Testis (tissue), 3 donors: Measurements from ENCODE around the gene UMPS. TPM values are rescaled to one million over a fixed set of nuclear protein-coding genes. Genes with fewer than 3 reads are reported as not detected.
"Not testable (repeated sequence)": the region's sequence is repeated elsewhere in the genome, so short reads cannot be mapped to it uniquely, and the experiment has no call there.

Experiments used
- DNase-seq: peaks from one replicate; pipeline ENCODE4 v3.0.0-alpha.2; 2019
- H3K27ac ChIP-seq, 2 donors: fragments of 200-600 bp; sonication (generic); one replicate each; pipeline ENCODE4 v1.5.1; 2019
- H3K27me3 ChIP-seq: fragments of 200-600 bp; sonication (generic); one replicate; pipeline ENCODE4 v1.5.1; 2019
- H3K36me3 ChIP-seq: fragments of 200-600 bp; sonication (generic); one replicate; pipeline ENCODE4 v1.5.1; 2017; ENCODE audit warnings: low read depth; ENCODE audit errors: missing control alignments
- H3K4me1 ChIP-seq: fragments of 200-600 bp; sonication (generic); one replicate; pipeline ENCODE4 v1.5.1; 2019
- H3K4me3 ChIP-seq, 2 donors: fragments of 200-600 bp; sonication (generic); one replicate each; pipeline ENCODE4 v1.5.1; 2017 to 2019
- H3K9me3 ChIP-seq: fragments of 200-600 bp; sonication (generic); one replicate; pipeline ENCODE4 v1.5.1; 2017
- CTCF ChIP-seq, 3 experiments: fragments of 450-650 bp in 2 of 3; fragments of 200-600 bp in 1 of 3; sonication (generic) in 1 of 3; IDR thresholded peaks; one replicate each; pipeline ENCODE4 v1.5.1; 2016 to 2019; ENCODE audit warnings: antibody characterized with exemption in 3 of 3, mild to moderate bottlenecking in 2 of 3, moderate library complexity in 1 of 3
- POLR2A ChIP-seq: fragments of 450-650 bp; IDR thresholded peaks from one replicate; pipeline ENCODE4 v1.6.1; 2017; ENCODE audit warnings: antibody characterized with exemption, mild to moderate bottlenecking, moderate library complexity
- WGBS, 2 donors: methylation state at CpG; one replicate each; pipeline ENCODE4 v1.1.5; 2018; 5-methylcytosine and 5-hydroxymethylcytosine counted together
- intact Hi-C: fragments of 100-400 bp; cut with DNase I; formaldehyde crosslinking; loops from one replicate; pipeline ENCODE4 v1.15.1; 2023; ENCODE audit warnings: low total_unique reads
- polyA plus RNA-seq: library from polyadenylated mRNA; stranded (reverse); fragments of 350-450 nt; fragmentation: Illumina TruSeq; extraction: RNeasy Lipid Tissue Mini Kit (QIAGEN cat#74804); gene quantifications from one replicate; pipeline ENCODE4 v1.2.3, GENCODE V29; 2014; ENCODE audit warnings: low read depth, low replicate concordance; ENCODE audit not compliant: insufficient read depth
- total RNA-seq, 2 donors: library from RNA; depleted of rRNA; stranded (reverse); fragments of >200 nt; gene quantifications; one replicate each; pipeline ENCODE4 v1.2.3, GENCODE V29; 2016

Gene UMPS
- total and polyA plus RNA-seq, 3 donors from 2014 or later = 20.0 to 26.8 (median 24.6) TPM

DNA sequence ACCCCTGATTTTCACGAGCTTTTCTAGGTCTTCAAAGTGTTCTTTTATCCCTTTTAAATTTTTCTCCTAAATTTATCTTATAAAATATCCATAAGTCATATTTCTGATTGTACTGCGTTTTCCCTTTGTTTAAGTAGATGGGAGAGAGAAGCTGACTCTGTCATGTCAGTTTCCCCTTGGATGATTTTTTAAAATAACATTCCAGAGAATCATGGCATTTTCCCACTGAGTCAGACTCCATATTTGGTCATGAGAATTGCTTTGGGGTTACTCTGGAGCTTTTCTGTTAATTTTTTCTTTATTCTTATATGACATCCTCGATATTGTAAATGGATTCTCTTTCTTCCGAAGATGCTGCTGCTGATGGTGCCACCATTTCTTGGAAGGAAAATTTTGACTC is 28.6 kb upstream of the UMPS start:
- WGBS, 2 donors = 82 to 86% methylated on average over 4 of the region's 4 CpGs
- Histone ChIP-seq H3K9me3 (no peaks in the 10 kb centered on the region), H3K36me3 (no peaks in the 10 kb centered on the region), H3K4me1 (peaks cover 14% of the 10 kb centered on the region), H3K27ac (no peak overlapping the region), H3K27me3 (no peaks in the 10 kb centered on the region), H3K4me3 (no peak overlapping the region)
- DNase-seq = no peak
- intact Hi-C loops = no loop called here
- TF ChIP-seq CTCF (IDR thresholded peaks at IDR 0.05) = no peak
- no peak for TF ChIP-seq POLR2A

DNA sequence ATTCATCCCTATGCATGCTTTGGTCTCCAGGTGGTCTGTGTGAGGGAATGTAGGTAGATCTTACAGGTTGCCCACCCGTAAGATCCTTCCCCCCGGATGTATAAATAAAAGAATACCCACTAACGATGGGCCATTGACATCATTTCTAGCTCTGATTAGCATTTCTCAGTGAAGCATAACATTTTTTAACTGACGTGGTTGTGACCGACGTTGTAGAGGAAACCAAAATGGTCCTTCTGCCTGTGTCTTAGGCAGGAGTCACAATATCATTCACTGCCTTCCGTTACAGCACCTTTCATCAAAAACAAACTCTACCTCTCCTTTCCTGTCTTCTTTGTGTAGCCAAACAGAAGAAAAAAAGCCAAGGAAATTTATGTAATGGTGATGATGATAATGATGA is 27.3 kb upstream of the UMPS start:
- Histone ChIP-seq H3K9me3 (no peaks in the 10 kb centered on the region), H3K36me3 (no peaks in the 10 kb centered on the region), H3K4me1 (peaks cover 14% of the 10 kb centered on the region), H3K27me3 (no peaks in the 10 kb centered on the region), H3K4me3 (no peak overlapping the region), H3K27ac (no peak overlapping the region)
- intact Hi-C loops = no loop called here
- 94% methylated on average over 7 of the region's 7 CpGs for WGBS, 2 donors
- DNase-seq = no peak
- TF ChIP-seq POLR2A (no peak), CTCF (IDR thresholded peaks at IDR 0.05) (no peak)

GRCh38 chr3:124705552-124705951 is 24.7 kb upstream of the UMPS start:
- Histone ChIP-seq H3K4me3 (no peak overlapping the region), H3K27ac (no peak overlapping the region), H3K27me3 (no peaks in the 10 kb centered on the region), H3K36me3 (no peaks in the 10 kb centered on the region), H3K4me1 (peaks cover 4% of the 10 kb centered on the region), H3K9me3 (no peaks in the 10 kb centered on the region)
- intact Hi-C loops = no loop called here
- 60 to 88% methylated on average over 1 of the region's 1 CpG for WGBS, 2 donors
- DNase-seq = no peak
- TF ChIP-seq CTCF (IDR thresholded peaks at IDR 0.05) (no peak), POLR2A (no peak)

DNA sequence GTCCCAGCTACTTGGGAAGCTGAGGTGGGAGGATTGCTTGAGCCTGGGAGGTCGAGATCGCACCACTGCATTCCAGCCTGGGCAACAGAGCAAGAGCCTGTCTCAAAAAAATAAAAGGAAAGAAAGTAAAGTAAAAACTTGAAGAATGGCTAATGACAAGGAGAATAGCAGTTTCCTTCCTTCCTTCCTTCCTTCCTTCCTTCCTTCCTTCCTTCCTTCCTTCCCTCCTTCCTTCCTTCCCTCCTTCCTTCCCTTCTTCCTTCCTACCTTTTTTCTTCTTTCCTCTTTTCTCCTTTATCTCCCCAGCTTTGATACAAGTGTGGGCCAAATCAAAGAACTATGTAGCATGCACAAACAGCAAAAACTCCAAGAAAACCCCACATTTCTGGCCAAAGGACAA is 23.0 kb upstream of the UMPS start:
- DNase-seq, H3K4me3 ChIP-seq, intact Hi-C loops, H3K27ac ChIP-seq, H3K36me3 ChIP-seq, H3K27me3 ChIP-seq, H3K4me1 ChIP-seq, H3K9me3 ChIP-seq: not testable (repeated sequence)
- WGBS, 2 donors = 90 to 100% methylated on average over 2 of the region's 2 CpGs

GRCh38 chr3:124707656-124708062 is 22.6 kb upstream of the UMPS start:
- DNase-seq = no peak
- H3K4me3 ChIP-seq = no peak overlapping the region
- no peaks in the 10 kb centered on the region for H3K9me3 ChIP-seq
- no peak overlapping the region for H3K27ac ChIP-seq
- no peak for TF ChIP-seq CTCF (IDR thresholded peaks at IDR 0.05)
- no peak for TF ChIP-seq POLR2A
- WGBS, 2 donors = 59 to 68% methylated on average over 1 of the region's 1 CpG
- no peaks in the 10 kb centered on the region for H3K27me3 ChIP-seq
- peaks cover 3% of the 10 kb centered on the region for H3K4me1 ChIP-seq
- H3K36me3 ChIP-seq = no peaks in the 10 kb centered on the region
- intact Hi-C loops = no loop called here
